Stimulated activated CD8-positive, alpha-beta memory T cell treated with anti-CD3 and anti-CD28 coated beads, Interleukin-4, amount 100 ng/mL, for 1 hour (primary cell): ENCODE results near the gene GLTPD2.
A peak's percentile ranks its signal among the peaks of the same experiment; 100 is the strongest.

Experiments
- DNase-seq, 2 donors: peaks; one replicate each; pipeline ENCODE4 v3.0.0-alpha.2; 2020; ENCODE audit warnings: low read depth in 2 of 2, low spot score in 1 of 2

GLTPD2 gene

GRCh38 chr17:4771519-4772234, 17.1 kb upstream of the GLTPD2 start, which contains the start of gene TM4SF5:
TM4SF5 (plus strand) TSS chr17:4771886; CDS start chr17:4771923, 37 bp downstream.
- DNase-seq = no peak

GRCh38 chr17:4772235-4772613, 16.5 kb upstream of the GLTPD2 start:
- no peak for DNase-seq

- DNase-seq = no peak
These were observed 10.6 kb upstream of the GLTPD2 start for GRCh38 chr17:4777969-4778760.

- DNase-seq = no peak
These were observed 8.3 kb upstream of the GLTPD2 start for GRCh38 chr17:4780325-4780955.

GRCh38 chr17:4782652-4783051, 6.1 kb upstream of the GLTPD2 start:
- no peak for DNase-seq

- no peak for DNase-seq
These were observed 3.3 kb upstream of the GLTPD2 start for GRCh38 chr17:4785311-4786105.

GRCh38 chr17:4786106-4786511, 2.7 kb upstream of the GLTPD2 start, which contains the start of gene VMO1:
VMO1 (minus strand) TSS chr17:4786364; CDS start chr17:4786352, 12 bp downstream.
- no peak for DNase-seq

GRCh38 chr17:4786516-4786915, 2.2 kb upstream of the GLTPD2 start:
- DNase-seq = no peak

GRCh38 chr17:4788159-4788806, 481 bp upstream of the GLTPD2 start:
- no peak for DNase-seq

GRCh38 chr17:4789701-4789950, 862 bp downstream of the GLTPD2 start:
- no peak for DNase-seq

GRCh38 chr17:4789951-4790704, 1.4 kb downstream of the GLTPD2 start:
- peak; percentile 33 to 67 for DNase-seq

- no peak for DNase-seq
These were observed 1.9 kb downstream of the GLTPD2 start for GRCh38 chr17:4790705-4791088.

- DNase-seq = no peak
These were observed 6.4 kb downstream of the GLTPD2 start for GRCh38 chr17:4795168-4795567.

- DNase-seq = no peak
These were observed 7.8 kb downstream of the GLTPD2 start for GRCh38 chr17:4796552-4796920.

- no peak for DNase-seq
These were observed 11.9 kb downstream of the GLTPD2 start for GRCh38 chr17:4800462-4801196.

GRCh38 chr17:4802228-4802627, 13.5 kb downstream of the GLTPD2 start, which contains the start of gene C17orf114:
C17orf114 (minus strand) TSS chr17:4802328.
- no peak for DNase-seq

- DNase-seq = no peak
These were observed 17.7 kb downstream of the GLTPD2 start for GRCh38 chr17:4806456-4806776.

- peak; percentile 54 to 71 for DNase-seq
These were observed 18.2 kb downstream of the GLTPD2 start, which contains the start of gene PLD2 for GRCh38 chr17:4806777-4807604. PLD2 (plus strand) TSS chr17:4807152; CDS start chr17:4807773, 621 bp downstream.
